ENCODE results near the gene KY.

KY gene

DNA sequence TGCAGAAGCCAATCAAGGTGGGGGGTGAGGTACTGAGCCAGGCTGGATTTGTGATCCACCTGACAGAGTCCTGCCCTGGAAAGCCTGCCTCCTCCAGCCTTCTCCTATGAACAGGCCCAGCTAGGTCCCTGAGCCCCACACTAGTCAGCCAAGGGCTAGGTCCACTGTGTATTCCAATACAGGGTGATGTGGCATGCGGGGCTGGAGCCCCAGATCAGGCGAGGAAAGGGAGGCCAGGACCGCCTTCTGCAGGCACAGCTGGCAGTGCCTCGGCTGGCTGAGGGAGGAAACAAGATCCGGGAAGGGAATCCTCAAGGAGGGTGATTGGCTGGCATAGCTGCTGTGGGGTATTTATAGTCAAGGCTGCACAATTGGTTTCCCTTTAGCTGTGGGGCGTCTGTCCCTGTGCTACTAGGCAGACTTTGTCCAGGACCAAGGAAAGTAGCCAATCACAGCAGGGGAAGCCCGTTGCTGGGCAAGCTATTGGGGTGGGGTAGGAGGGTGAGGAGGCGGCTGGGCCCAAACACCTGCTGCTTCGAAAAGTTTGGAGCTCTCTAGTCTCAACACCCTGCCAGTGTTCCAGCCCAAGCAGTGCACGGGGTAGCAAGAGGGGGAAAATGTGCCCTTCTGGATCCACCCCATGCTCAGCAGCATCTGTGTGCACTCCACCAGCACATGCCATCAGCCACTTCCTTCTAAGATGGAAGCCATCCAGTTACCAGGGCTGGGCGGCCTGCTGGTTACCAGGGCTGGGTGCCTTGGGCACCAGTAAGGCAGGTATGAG is 5.9 kb downstream of the KY start:
- DNase-seq (ENCODE audit: low read depth in 3 of 3): no peak

DNA sequence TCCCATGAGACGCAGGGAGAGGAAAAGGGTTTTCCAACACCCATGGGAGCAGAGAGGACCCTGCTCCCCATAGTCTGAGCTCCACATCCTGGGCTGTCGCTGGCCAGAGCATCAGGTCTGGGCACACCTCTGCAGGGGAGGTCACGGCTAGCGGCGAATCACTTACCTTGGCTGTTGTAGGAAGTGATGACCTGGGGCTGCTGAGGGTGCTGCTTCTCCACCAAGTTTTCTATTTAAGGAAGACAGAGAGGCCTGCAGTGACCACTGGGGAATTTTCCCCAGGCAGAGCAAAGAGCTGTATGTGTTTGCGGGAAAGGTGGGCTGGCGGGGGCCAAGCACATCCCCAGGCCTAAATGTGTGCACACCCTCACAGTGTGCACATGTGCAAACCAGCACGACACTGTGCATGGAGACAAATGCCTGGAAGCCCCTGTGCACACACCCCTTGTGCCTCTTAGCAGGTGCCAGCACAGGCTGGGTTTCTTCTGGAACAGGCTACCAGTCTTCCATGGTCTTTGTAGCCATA is 7.6 kb downstream of the KY start:
- DNase-seq (ENCODE audit: low read depth in 3 of 3): no peak

DNA sequence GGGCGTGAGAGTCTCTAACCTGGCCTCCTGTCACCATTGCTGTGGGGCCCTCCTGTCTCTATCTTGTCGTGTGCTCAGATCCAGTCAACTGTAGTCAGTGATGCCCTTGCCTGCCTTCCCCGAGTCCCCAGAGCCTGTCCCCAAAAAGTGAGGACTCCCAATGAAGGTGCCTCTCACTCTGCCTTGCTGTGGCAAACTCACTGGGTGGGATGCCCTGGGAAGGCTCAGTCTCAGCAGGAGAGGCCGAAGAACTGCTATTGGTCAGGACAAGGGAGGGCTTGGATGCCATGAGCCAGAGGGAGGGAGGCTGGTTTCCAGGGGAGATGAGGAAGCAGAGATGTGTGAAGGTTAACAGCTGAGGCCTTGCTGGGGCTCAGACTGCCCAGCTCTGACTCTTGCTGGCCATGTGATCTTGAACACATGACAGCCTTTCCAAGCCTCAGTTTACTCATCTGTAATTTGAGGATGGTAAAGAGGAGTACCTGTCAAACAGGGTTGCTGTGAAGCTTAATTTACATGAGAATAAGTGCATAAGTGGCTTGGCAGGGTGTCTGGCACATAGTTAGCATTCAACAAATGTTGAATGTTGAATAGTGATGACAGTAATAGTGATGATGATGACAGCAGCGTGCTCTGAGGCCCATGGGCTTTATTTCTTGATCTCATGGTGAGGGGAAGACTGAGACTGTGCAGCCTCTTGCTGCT is 8.2 kb downstream of the KY start:
- DNase-seq (ENCODE audit: low read depth in 3 of 3): no peak

DNA sequence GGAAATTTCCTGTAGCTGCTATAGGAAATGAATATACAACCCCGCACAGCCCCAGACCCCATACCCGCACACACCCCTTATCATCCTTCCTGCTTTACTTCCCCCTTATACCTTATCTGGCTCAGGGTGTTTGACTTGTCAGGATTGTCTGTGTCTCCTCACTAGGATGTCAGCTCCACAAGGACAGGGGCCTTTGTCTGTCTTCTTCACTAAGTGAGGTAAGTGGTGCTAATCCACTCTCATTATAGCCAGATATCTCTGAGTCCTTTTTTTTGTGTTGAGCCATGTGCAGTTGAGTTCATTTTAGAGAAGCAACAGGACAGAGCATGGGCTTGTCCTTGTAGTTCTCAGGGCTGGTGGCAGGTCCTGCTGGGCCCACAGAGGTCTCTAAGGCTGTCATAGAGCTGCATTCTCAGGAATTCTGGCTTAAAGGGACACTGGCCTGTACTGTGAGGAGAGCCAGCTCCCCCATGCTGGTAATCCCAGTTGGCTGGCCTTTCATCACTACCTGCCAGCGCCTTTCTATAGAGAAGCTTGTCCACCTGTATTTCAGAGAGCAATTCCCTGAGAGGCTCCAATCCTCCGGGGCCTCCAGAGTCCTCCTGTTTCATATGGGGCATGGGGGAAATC is 9.0 kb downstream of the KY start:
- no peak for DNase-seq (ENCODE audit: low read depth in 3 of 3)

DNA sequence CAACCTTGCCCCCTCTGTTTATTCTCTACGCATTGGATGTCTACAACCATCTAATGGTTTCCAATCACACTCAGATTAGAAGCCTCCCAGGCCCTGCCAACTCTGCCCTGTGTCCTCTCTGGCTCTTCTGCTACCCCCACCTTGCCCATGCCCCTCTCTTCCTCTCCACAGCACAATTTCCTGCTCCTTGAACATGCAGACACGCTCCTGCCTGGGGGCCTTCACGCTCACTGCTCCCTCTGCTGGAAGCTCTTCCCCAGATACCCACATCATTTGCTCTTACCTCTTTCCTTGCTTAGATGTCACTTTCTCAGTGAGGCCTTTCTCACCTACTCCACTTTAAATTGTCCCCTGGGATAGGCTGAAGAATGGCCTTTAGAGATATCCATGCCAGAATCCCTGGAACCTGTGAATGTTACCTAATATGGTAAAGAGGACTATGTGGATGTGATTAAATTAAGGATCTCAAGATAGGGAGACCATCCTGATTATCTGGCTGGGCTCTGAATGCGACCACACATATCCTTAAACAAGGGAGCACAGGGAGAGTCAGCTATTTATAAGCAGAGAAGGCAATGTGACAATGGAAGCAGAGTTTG is 9.9 kb downstream of the KY start:
- DNase-seq (ENCODE audit: low read depth in 3 of 3): no peak

DNA sequence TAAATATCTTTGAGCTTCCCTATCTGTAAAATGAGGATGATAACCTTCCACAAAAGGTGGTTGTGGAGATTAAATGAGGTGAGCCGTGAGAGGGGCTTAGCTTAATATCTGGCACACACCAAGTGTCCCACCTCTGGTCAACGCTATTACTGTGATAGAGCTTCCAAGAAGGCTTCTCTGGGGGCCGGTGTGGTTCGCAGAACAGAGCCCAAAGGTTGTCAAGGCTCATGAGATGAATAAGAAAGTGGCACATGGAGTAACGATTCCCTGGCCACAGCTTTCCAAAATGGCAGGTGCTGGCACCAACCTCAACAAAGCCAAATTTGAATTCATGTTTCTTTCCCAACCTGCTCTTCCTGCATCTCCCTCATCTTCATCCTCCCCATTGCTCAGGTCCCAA is 10.4 kb downstream of the KY start:
- no peak for DNase-seq (ENCODE audit: low read depth in 3 of 3)

DNA sequence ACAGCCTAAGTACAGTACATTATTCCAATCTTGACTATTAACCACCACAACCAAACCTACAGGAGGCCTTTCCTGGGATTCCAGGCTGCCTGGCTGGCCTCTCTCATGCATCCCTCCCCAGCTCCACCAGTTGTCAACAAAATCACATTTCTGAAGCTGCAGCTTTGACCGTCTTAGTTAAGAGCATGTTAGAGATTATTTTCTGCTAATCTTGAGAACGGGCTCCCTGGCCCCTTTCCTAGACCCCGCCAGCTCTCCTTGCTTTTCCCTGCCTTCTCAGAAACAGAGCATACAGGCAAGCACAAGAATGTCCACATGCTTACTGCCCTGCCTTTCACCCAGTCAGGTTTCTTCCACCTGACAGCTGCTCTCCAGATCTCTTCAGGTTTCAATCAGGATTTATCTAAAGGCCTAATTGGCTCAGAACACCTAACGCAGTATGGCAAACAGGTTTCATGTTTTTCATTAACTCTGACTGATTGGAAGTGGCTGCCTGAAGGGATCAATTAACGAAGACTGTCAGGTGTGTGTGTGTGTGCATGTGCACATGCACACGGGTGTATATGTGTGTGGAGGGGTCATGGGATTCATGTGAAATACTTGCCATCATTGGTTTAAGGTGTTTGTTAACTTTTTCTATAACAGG is 12.3 kb downstream of the KY start:
- DNase-seq (ENCODE audit: low read depth in 3 of 3): no peak

DNA sequence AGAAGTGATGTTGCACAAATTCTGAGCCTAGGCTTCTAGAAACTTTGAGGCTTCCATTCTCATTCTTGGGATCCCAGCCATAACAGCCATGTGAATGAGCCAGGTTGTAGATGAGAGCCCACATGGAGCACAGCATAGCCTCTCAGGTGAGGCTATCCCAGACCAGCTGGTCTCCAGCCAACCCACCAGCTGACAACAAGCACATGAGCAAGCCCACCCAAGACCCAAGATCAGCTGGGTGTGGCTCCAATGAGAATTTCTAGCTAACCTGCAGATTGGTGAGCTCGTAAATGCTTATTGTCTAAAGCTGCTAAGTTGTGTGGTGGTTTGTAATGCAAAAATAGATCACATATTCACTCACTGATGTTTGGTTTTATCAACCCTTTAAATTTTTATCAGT is 14.4 kb downstream of the KY start:
- no peak for DNase-seq (ENCODE audit: low read depth in 3 of 3)

DNA sequence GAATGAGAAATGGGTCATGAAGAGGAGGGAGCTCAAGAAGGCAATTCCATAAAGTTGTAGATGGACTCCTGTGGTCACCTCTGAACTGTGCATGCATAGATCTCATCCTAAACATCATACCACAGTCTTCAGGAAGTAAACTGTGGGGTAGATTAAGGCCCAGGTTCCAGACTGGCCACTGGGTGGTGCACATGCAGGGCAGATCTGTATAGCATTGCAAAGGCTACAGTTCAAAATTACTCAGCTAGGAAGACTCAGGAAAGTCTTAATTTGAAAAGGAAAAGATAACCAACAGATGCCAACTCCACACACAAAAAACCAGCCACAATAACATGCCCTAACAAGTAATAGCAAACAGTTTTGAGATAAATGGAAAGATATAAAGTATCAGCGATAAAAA is 20.3 kb downstream of the KY start:
- DNase-seq (ENCODE audit: low read depth in 3 of 3): no peak

DNA sequence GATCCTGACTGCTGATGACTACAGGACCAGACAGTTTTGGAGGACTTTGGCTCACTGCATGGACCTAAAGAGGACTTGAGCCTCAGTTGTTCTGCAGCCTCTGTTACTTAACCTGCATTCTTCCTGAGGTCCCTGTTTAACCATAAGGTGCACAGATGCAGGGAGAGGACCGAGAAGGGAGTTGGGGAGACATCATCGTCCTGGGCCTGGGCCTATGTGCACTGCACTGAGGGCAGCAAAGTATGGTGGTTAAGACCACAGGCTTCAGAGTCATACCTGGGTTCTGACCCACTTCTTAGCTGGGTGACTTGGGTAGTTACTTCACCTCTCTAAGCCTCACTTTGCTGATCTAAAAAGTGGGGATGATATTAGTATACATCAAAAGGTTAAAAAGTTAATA is 21.9 kb downstream of the KY start:
- no peak for DNase-seq (ENCODE audit: low read depth in 3 of 3)

DNA sequence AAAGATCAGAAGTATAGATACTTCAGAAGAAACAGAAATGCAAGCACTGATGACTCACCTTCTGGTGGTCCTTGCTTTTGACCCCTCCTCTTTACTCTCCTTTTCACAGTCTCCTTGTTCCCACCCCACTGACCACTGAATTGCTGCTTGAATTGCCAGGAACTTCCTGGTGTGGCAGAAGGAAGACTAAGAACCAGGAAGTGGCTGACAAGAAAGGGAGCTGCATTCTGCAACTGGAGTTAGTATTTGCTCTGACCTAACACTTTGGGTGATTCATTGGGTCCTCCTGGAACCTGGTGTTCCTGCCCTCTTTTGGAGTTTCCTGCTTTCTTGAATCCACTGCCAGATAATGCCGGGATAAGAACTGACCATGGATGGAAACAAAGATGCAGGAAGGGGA is 23.0 kb downstream of the KY start:
- DNase-seq (ENCODE audit: low read depth in 3 of 3): no peak

DNA sequence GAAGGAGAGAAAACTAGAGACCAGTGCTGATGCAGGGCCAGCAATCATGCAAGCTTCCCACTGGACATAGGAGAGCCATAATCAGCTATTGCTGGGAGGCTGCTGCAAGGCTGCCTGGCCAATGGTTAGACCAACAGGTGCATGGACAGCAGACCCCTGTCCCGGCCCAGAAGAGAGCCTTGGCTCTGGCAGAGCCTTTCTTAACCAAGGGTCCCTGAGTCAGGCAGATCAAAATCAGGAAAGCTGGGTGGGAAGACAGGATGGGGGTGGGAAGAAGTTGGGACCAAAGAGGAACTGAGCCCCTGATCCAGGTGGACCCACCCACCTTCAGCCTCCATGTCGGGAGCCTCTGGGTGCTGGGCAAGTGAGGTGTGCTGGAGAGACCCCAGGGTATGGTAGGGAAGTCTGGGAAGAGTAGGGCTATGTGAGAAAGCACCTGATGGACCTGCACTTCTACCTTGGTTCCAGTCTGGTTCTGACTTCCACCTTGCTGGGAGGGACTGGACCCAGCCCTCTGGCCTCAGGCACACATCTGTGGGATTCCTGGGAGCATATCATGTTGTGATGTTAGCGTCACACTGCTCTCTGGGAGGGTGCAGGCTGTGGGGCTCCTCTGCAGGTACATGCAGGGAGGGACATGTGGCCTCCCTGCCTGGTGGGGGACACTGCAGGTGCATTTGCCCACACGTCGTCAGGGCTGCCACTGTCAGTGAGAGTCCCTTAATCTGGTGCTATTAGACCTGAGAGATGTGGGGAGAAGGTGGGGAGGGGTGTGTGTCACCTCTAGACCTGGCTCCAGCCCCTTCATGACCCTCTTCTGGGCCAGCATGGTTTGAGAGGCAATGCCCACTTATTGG is 24.7 kb downstream of the KY start:
- DNase-seq (ENCODE audit: low read depth in 3 of 3): no peak

DNA sequence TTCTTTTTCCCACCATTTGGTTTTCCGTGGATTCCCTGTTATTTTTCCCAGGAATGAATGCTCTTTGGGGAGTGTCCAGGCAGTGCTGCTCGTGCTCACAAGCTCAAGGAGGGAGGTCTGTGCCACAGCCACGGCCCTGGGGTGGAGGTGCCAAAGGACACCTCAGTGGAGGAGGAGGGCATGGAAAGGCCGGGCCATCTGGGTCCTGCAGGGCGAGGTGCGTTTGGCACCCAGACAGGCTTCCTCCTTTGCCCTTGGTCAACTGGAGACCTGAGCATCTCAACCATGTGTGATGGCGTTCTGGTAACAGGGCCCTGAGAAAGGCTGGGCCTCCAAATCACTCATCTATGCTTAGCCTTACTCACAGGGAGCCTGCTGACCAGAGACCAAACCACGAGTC is 25.4 kb downstream of the KY start:
- no peak for DNase-seq (ENCODE audit: low read depth in 3 of 3)

DNA sequence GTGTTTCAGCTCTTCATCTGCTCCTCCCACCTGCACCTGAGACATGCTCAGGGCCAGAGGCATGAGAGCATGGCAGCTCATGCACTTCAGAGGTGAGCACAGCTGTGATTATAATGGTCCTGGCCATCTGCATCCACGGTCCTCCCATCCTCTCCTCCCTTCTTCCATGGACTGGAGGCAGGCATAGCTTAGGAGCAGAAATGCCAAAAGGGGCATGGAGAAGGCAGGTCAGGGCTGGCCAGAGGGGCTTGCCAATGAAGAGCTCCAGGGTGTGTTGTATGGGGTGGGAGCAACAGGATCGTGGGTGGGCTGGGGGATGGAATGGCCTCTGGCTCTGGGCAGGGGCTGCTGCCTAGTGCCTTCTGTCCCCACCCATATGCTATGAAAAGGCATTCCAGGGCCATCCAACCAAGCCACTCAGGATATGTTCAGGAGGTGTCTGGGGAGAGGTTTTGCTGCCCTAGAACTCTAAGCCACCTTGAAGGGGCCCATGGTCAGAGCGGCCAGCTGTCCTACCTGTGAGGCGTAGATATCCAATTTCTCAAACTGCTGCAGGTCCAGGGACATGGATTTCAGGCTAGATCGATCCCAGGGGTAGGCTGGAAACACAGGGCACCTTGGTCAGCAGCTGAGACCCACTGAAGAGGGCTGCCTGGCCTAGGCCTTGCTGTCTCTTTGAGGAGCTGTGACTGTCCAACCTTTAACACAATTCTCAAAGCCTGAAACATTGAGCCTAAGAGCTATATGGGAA is 26.1 kb downstream of the KY start:
- DNase-seq (ENCODE audit: low read depth in 3 of 3): no peak

DNA sequence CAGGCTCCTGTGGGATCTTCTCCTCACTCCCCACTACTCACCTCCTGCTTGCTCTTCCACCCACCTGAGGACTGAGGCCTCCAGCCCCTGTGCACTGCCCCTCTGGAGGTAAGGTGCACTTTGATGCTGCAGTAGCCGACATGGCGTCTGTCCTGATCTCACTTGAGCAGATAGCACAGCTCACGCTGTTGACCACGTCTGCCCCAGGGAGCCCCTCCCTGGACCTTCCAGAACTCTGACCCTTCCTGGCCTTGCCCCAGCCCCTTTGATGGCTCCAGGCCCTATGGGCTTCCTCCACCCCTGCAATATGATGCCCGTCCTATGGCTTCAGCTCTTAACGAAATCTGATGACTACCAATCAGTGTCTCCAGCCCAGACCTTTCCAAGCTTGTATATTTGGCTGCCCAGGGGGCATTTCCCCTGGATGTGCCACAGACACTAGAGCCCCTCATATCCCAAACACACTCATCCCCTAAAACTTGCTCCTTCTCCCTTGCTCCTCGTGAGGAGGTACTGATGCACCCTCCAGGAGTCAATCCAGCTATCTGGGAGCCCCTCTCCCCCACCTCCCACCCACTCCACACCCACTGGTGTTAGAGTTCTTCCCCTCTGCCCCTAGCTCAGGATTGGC is 27.1 kb downstream of the KY start:
- DNase-seq (ENCODE audit: low read depth in 3 of 3): no peak

DNA sequence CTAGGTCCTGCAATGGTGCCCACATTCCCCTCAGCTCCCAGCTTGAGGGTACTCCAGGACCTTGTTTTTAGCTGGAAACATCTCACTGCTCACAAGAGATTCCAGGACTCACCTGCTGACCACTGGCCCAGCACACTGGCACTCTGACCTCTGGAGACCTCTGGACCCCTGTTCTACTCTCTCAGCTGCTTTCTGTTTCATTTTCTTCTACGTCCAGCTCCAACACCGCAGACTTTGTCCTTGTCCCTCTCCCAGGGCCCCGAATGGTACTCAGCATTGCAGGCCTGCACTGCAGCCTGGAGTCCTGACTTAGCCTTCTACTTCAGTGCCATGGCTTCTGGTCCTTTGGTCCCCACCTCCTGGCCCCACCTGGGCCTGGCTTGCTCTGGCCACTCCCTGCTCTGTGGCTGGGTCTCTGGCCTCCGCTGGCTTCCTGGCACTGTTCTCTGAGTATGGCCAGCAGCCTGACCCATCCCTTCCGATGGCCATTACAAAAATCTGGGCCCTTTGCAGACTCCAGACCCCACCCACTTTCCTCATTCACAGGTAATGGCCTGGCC is 27.9 kb downstream of the KY start:
- DNase-seq (ENCODE audit: low read depth in 3 of 3): no peak

DNA sequence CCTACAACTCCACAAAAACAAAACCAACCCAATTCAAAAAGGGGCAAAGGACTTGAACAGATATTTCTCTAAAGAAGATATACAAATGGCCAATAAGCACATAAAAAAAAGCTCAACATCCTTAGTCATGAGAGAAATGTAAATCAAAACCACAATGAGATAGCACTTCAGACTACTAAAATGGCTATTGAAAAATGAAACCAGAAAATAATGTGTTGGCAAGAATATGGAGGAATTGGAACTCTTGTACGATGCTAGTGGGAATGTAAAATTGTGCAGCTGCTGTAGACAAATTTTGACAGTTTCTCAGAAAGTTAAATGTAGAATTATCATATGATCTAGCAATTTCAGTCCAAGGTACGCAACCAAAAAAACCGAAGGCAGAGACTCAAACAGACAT is 29.0 kb downstream of the KY start:
- DNase-seq (ENCODE audit: low read depth in 3 of 3): no peak

DNA sequence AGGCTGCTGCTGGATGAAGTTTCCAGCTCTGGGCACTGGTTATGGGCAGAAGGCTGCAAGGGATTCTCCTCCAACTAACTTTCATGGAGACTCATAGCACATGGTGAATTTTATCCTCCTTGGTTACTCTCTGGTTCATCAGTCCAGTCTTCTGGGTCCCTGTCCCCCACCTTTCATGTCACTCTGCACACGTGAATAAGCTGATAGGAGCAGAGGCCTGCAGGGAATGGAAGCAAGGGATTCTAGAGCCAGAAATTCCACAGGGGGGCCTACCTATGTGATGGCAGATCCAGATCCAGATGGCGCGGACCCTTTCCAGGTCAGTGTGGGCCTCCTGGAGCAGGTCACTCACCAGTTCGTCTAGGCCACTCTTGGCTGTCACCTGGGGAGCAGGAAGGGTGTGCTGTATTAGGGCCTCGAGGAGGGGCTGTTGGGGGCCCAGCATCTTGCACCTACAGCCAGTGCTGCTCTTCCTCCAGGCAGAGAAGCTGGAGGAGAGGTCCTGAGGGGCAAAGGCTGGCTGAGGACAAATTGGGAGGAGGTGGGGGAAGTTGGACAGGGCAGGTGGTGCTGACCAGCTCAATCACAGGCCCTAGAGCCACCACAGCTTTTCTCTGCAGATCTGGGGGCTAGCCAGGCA is 30.2 kb downstream of the KY start:
- no peak for DNase-seq (ENCODE audit: low read depth in 3 of 3)

DNA sequence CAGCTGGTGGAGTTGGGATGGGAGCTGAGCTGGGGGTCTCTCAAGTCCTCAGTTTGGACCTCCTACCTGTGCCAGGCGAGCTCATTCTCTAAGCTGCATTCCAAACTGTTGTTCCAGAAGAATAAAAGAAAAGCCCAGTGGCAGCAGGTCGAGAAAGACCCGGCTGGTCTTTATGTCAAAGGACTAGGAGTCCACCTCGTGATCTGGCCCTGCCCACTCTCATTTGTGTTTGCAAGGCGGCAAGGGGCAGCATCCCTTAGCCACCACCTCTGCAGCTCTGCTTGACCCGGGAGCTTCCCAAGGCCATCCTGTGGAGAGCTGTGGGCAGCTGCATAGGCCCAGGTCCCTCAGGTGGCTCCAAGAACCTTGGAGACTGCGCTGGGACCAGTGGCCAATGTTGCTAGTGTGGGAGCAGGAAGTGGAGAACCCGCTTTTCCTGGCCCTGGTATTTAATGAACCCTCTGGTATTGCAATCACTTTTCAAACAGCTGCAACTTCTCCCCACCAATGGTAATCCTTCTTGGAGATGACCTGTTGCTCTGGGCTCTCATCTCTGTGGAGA is 30.9 kb downstream of the KY start:
- DNase-seq (ENCODE audit: low read depth in 3 of 3): no peak

Data from stimulated activated CD4-positive, alpha-beta T cell treated with anti-CD3 and anti-CD28 coated beads, TNF-alpha, amount 100 ng/mL, for 48 hours (primary cell).